Stimulated activated CD8-positive, alpha-beta memory T cell treated with anti-CD3 and anti-CD28 coated beads, Interleukin-7, amount 100 ng/mL, for 48 hours (primary cell): Measurements from ENCODE around the gene PRELID3B.

Experiments used
- DNase-seq, 2 donors: peaks; one replicate each; pipeline ENCODE4 v3.0.0-alpha.2; 2020; ENCODE audit warnings: low read depth in 1 of 2; ENCODE audit errors: extremely low read depth in 1 of 2

The PRELID3B gene

GRCh38 chr20:59010995-59011873, 31.4 kb downstream of the PRELID3B start:
- no peak for DNase-seq

- DNase-seq, result no peak
These were observed 32.1 kb downstream of the PRELID3B start for GRCh38 chr20:59010321-59010994.

- no peak for DNase-seq
These were observed 33.8 kb downstream of the PRELID3B start for GRCh38 chr20:59008715-59009336.

- DNase-seq, result no peak
These were observed 34.7 kb downstream of the PRELID3B start for GRCh38 chr20:59007665-59008511.

- no peak for DNase-seq
These were observed 35.5 kb downstream of the PRELID3B start, which contains the start of gene CTSZ for GRCh38 chr20:59006864-59007664. TSS of gene CTSZ (minus strand) at chr20:59007254. CDS start at chr20:59007128, 126 bp downstream.

GRCh38 chr20:59006167-59006863, 36.3 kb downstream of the PRELID3B start:
- no peak for DNase-seq

GRCh38 chr20:59005523-59006166, 36.9 kb downstream of the PRELID3B start:
- DNase-seq, result no peak

- no peak for DNase-seq
These were observed 37.6 kb downstream of the PRELID3B start for GRCh38 chr20:59004763-59005522.

- no peak for DNase-seq
These were observed 38.2 kb downstream of the PRELID3B start for GRCh38 chr20:59004493-59004762.

GRCh38 chr20:59003836-59004492, 38.6 kb downstream of the PRELID3B start:
- DNase-seq, result no peak

GRCh38 chr20:59002874-59003399, 39.6 kb downstream of the PRELID3B start:
- DNase-seq, result no peak

- DNase-seq, result no peak
These were observed 40.2 kb downstream of the PRELID3B start for GRCh38 chr20:59002388-59002787.

GRCh38 chr20:59001449-59002171, 41.0 kb downstream of the PRELID3B start:
- DNase-seq, result no peak

GRCh38 chr20:59001068-59001448, 41.5 kb downstream of the PRELID3B start:
- no peak for DNase-seq

- no peak for DNase-seq
These were observed 42.3 kb downstream of the PRELID3B start for GRCh38 chr20:59000326-59000725.

GRCh38 chr20:58998656-58999055, 43.9 kb downstream of the PRELID3B start:
- DNase-seq, result no peak
